GM19468 (cell line): ENCODE results near the gene RIPOR3.
"Not testable (repeated sequence)": the region's sequence is repeated elsewhere in the genome, so short reads cannot be mapped to it uniquely, and the experiment has no call there.

Experiments used
- ATAC-seq: cut with Tn5 transposase; IDR thresholded peaks from one replicate; pipeline ENCODE4 v1.9.1; 2021; ENCODE audit warnings: mild to moderate bottlenecking, moderate library complexity, moderate number of reproducible peaks; ENCODE audit not compliant: unreplicated experiment; ENCODE audit errors: extremely low read depth

RIPOR3 gene

GRCh38 chr20:50540620-50541605, 150.4 kb downstream of the RIPOR3 start:
- peak; percentile 6 for ATAC-seq

GRCh38 chr20:50539798-50540197, 151.5 kb downstream of the RIPOR3 start:
- ATAC-seq = not testable (repeated sequence)

- no peak for ATAC-seq
These were observed 153.1 kb downstream of the RIPOR3 start for GRCh38 chr20:50538276-50538675.

- no peak for ATAC-seq
These were observed 153.7 kb downstream of the RIPOR3 start for GRCh38 chr20:50537546-50538201.

DNA sequence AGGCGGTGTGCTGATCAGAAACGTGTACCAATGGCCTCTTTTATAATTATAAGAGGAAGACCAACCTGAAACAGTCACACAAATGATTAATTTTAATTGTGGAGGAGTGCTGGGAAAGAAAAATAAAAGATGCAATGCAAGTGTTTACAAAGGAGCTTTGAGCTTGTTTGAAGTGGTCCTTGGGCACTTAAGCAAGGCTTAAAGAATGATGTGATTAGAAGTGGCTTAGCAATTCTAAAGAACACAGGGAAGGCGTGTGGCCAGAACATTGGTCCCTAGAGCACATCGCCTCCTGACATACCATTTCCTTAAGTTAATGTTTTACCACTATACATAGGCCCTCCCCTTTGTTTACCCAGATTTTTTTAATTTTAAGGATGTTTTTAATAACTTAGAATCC, 155.0 kb downstream of the RIPOR3 start:
- ATAC-seq = no peak
